ENCODE measurements around the gene CLTA.

GRCh38 chr9:36158917-36159316, 31.8 kb upstream of the CLTA start:
- TF ChIP-seq CTCF (tag by site-specific recombination; IDR thresholded peaks at IDR 0.05) (no peak), ZBTB6 (tag by site-specific recombination; IDR thresholded peaks at IDR 0.05) (no peak), ZNF624 (tag by site-specific recombination; IDR thresholded peaks at IDR 0.05) (no peak), ZNF18 (tag by site-specific recombination; IDR thresholded peaks at IDR 0.05) (no peak), ZNF596 (tag by site-specific recombination; IDR thresholded peaks at IDR 0.05) (no peak), ZNF623 (tag by site-specific recombination; IDR thresholded peaks at IDR 0.05) (no peak), ZNF324 (tag by site-specific recombination; IDR thresholded peaks at IDR 0.05) (no peak)
